NCI-H2107 (cell line): ENCODE results near the gene TSPEAR.

ENCODE experiments used
- DNase-seq: peaks from one replicate; lab custom pipeline; 2025; lab: John Stamatoyannopoulos, UW

Gene TSPEAR

DNA sequence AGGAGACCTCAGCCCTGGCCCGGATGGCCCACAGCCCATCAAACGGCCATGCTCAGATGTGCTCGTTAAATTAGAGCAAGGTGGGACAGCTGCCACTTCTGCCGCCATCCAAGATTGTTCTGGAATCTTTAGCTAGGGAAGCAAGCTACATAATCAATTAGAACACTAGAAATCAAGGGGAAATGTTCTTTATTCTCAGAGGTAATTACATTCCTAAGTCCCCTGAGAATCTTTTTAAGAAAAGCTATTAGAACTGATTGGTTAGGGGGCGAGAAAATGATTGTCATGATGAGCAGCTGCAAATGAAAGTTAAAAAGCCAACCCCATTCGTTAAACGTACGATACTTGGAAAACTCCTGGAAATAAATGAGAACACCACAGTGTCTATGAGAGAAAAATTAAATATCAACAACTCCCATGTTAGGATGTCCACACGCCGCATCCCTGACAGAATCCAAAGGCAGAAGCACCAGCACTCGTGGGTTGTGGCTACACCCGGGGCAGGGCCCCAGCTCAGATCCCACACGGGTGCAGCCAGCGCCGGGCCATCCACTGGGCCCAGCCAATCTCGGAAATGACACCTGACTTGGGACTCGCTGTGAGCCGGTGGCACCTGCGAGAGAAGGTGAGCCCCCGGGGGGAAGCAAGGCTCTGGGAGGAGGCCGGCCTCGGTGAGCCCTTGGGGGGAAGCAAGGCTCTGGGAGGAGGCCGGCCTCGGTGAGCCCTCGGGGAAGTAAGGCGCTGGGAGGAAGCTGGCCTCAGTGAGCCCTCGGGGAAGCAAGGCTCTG lies 209.0 kb downstream of the TSPEAR start:
- no peak for DNase-seq

DNA sequence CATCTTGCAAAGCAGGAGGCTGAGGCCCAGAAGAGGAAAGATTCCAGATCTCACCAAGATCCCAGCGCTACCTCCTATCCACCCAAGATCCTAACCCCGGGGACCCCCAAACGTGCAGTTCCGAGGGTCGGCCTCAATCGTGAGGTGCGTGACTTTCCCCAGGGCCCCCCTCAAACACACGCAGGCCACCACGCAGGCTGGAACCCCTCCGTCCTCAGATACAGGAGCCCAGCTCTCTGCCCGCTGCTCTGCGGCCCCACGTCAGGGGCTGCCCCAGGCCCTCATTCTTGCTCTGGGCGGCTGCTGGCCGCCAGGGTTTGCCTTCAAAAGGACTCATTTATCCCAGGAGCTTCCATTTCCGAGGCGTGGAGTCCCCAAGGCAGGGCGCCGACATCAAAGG lies 211.3 kb downstream of the TSPEAR start:
- DNase-seq: no peak

DNA sequence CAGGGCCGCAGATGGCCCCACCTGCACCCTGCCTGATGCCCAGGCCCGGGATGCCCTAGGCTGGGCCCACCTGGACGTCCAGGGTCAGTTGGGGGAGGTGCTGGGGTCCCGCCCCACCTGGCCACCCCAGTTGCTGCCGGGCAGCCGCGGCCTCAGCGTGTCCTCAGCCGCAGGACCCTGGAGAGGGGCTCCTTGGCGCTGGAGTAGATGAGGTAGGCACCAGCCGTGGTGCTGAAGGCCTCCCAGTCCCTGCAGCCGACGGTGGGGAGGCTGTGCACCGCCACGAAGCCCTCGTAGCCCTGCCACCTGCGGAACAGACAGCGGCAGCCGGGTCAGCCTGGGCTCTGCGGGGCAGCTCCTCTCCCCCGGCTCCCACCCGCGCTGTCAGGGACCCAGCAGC lies 211.7 kb downstream of the TSPEAR start:
- no peak for DNase-seq

DNA sequence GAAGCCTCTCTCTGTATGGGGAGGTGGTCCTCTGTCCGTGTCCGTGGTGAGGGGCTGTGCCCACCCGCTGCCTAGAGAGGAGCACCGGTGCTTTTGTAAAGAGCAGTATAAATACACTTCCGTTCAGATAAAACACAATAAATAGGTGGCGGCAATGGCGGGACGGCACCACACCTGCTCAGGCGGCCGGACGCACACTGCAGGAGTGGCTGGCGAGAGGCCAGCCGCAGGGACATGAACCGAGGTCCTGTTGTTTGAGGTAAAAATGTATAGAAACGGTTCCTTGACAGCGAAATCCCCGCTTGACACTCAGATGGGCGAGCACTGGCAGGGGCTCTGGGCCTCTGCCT lies 212.2 kb downstream of the TSPEAR start:
- no peak for DNase-seq

DNA sequence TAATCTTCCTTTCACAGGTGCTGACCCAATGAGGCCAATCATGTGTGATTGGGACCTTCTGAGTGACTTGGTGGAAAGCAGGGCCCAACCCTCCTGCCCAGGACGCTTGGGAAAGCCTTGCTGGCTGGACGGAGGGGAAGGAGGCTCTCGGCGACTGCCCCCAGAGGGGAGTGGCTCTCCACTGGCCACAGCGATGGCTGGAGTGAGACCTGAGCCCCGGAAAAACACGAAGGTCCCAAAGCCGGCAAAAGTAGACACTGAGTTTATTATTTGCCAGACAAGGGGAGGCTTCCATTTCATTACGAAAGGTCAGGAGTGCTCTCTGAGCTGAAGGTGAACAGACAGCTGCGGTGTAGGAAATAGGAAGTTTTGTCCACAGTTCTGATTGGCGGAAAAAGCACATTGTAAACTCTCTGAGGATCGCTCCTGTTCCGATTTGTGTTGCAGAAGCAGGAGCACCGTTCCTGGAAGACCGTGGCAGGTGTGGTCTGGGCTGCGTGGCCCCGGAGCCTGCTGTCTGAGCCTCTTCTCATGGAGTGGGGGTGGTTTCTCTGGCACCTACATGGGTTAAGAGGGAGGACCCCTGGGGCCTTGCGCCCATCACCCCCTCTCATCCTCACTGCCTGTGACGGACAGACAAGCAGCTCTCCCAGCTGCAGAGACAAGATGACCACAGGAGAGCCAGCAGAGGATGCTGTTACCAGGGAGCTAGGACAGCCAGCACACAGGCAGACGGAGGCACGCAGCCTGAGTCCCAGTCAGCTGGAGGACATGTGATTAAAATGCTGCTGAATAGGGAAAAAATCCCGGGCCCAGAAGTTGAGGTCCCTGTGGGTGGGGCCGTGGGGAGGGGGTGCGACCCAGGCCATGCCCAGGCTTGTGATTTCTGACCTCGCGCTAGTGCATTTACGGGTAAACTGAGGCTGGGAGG lies 212.8 kb downstream of the TSPEAR start:
- no peak for DNase-seq

DNA sequence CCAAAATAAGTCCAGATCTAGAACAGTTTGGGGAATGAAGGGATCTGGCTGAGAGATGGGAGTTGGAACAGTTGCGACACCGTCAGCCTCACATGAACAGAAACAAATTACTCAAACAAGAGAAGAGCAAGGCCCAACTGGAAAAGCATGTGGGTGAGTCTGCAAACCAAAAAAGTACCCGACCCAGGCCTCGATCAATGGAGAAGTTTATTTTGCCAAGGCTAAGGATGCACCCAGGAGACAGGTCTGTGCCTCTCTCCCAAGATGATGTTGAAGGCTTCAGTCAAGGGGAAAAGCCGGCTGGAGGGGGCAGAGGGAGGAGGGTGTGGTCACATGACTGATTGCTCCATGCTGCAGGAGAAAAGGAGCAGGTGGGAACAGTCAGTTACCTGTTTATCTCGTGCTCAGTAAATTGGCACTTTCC lies 213.7 kb downstream of the TSPEAR start:
- peak; percentile 62 for DNase-seq

DNA sequence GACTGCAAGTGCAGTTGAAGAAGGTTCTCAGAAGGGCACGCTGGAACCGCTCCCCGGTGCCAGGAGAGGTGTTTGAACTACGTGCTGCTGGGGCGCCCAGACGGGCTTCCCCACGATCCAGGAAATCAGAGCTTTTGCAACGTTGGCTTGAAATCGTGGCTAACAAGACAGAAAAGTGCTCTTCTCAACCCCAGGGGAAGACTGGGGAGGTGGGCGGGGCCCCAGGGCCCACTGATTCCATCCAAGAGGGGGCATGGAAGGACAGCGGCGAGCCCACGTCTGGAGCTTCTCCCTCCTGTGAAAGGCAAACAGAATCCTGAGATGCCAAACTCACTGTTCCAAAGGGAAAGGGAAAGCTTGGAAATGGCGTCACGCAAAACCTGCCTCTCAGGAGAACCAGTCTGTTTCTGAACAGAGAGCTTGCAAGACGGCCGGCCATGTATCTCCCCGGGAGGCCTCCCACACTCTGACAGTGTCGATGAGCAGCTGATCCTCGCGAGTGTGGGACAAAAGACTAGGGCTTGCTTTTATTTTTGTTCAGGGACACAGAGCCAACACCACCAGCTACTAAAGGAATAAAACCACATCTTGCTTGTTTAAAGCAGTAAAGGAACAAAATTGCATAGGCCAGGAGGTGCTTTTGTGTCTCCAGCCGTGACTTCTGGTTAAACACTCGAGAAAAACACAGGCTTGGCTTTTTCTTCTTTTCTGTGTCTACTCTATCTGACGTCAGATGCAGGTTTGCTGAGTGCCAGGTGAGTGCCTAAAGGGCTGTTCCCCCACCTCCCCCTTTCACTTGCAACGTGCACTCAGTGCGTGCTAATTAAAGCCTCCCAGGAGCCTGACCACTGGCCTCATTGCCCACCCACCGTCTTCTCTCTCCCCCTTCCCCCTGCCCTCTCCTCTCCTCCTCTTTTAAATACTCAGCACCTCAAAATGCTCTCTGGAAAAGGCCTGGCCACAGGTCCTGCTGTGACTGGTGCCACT lies 214.5 kb downstream of the TSPEAR start:
- DNase-seq: peak; percentile 72

DNA sequence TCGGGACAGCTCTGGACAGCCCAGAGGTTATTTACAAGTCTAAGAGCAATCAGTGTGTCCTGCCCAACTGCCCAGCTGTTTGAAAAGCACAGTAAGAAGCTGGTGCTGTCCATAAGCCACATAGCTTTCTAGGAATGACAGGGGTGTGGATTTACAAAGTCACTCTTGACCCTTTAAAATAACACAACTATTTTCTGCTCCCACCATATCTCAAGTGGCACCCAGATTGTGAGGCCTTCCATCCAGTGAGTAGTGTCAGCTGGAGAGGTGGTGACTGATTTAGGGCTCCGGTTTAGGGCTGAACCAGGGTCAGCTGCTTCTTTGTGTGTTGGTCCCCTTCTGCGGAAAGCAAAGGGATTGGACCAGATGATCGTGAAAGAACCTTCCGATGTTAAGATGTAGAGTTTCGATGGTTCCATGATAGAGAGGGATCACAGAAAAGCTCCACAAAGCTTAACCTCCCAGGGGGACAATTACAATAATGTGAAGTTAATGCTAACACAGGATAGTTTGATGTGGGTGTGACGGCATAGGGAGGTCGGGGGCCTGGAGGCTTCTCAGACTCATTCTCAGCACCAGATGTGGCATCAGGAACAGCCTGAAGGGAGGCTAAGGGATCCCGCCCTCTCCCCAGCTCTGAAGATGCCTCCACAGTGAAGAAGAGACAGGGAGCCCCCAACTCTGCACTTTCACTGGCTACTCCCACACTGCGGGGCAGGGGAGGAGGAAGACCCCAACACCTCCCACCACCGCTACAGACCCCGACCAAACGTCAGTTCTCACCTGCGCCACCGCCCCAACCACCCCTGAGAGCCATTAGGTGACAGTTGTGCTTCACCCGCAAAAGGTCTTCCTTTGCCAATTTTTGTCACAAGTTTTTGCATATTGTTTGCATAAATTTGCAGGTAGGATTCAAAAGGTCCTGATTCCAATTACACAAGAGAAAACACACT lies 215.5 kb downstream of the TSPEAR start:
- no peak for DNase-seq

DNA sequence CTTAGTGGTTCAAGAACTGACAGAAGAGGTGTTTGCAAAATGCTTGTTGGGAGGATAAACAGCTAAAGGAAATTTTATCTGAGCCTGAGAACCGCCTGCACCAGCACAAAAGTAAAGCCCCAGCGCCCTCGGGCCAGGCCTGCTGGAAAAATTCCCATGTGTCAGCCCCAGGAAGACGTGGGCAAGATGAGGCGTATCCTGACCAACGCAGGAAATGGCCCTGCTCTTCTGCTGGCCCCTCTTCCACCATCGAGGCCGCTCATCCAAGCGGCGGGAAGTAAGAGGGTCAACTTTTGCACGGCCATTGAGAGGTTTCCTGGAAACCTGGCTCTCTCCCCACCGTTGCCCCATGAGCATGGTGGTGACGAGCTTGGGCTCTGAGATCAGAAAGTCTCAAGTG lies 216.4 kb downstream of the TSPEAR start:
- DNase-seq: no peak

DNA sequence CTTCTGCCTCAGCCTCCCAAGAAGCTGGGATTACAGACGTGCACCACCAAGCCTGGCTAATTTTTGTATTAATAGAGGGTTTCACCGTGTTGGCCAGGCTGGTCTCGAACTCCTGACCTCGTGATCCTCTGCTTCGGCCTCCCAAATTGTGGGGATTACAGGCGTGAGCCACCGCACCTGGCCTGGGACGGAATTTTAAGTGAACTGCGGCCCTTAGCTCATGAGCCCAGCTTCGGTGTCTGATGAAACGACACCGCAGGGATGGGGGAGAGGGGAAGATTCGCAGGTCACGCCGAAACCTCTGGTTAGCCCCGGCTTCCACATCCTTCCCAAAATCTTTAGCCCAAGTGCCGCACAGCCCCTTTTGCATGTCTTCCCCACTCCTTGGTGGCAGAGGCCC lies 217.0 kb downstream of the TSPEAR start:
- no peak for DNase-seq

DNA sequence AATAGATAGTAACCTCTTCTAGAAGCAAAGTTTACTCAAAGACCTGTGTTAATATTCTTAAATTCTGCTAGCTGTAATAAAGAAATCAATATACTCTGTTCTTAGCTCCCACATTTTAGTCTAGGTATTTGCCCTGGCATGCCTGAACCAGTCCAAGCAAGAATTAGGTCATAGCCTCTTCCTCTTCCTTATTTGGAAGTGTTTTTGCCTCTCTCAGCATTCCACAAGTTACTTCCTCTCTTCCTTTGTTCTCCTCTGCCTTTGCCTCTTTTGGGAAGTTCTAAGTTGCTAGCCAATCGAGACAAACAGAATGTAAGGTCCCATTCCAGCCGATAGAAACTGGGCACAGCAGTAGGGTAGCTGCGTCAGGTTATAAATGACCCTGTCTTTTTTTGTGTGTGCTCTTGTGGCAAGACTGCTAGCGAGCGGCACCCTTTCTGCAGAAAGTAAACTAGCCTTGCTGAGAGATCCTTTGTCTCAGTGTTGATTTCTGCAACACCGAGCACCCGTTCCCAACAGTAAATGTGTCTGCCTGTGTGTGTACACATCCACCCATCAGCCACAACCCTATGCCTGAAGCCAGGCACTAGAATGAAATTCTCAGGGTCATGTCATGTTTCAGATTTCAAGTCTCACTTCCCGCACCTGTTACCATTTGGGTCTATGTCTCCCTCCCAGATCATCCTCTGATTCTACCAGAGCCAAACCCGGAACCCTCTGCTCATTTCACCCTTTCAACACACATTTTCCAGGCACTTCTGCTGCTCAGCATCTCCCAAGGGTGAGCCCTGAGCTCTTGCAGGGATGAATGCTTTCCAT lies 218.6 kb downstream of the TSPEAR start:
- DNase-seq: no peak

DNA sequence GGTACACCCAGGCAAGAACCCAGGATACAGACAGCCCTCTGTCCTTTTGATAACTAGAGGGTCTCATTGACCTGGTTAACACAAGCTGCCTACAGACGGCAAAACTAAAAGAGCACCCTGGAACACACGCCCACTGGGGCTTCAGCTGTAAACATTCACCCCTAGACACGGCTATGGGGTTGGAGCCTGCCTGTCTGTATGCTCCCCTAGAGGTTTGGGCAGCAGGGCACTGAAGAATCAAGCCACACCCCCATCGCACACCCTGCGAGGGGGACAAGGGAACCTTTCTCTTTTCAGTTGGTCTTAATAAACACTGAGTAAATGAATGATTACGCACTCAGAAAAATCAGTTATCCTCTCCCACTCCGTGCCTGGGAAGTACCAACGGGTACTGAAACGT lies 220.6 kb downstream of the TSPEAR start:
- no peak for DNase-seq

DNA sequence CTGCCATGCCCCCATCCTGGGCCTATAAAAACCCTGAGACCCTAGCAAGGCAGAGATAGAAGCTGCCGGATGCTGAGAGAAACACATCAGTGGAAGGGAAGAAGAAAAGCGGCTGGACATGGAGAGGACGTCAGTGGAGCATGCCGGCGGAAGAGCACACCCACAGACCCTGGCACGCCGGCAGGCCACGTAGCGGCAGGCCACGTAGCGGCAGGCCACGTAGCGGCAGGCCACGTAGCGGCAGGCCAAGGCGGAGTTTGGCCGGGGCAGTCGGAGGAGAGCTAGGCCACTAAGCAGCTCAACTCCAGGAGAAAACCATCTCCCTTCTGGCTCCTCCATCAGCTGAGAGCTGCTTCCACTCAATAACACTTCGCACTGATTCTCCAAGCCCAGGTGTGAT lies 221.0 kb downstream of the TSPEAR start:
- DNase-seq: no peak

DNA sequence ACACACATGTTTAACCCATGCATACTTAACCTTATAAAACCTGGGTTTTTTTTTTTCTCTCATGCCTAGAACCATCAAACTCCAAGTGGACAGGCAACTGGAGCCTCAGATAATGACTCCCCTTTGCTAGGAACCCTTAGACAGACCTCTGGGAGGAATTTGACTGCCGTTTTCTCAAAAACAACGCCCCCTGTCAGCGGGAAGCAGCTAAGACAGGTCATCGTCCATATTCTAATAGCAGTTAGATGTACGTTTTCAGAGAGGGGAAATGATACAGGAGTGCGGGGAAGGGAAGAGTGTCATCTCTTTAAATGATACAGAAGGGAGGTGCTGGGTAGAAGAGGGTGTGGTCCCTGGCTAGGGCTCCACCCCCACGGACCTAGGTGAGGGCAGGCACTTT lies 221.4 kb downstream of the TSPEAR start:
- DNase-seq: no peak

DNA sequence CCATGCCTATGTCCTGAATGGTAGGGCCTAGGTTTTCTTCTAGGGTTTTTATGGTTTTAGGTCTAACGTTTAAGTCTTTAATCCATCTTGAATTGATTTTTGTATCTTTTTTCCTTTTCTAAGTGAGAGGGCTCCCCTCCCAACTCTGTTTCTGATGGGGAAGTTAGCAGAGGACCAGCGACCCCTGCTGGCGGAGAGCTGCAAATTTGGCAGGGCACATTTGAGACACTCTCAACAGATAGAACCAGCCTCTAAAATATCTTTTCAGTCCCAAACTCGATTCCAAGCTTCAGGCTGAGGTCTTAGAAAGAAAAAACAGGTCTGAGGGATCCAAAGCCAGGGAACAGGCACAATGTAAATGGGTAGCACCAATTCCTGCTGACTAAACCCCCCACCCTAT lies 223.5 kb downstream of the TSPEAR start:
- no peak for DNase-seq

DNA sequence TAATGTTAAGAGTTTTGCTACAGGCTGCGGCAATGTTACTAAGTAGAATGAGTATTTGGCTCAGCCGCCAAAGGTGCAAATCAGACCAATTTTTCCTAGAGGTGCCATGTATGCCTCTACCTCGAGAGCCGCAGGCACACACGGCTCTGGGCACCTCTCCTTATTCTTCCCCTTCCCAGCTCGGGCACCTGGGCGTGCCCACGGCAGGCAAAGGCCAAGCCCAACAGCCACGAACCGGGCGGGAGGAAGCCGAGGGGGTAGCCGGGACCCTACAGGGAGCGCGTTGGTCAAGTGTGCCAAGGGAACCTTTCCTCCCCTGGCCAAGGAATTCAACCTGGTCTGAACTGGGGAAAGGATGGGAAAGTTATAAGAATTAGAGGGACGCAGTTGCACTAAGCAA lies 225.1 kb downstream of the TSPEAR start:
- DNase-seq: no peak

DNA sequence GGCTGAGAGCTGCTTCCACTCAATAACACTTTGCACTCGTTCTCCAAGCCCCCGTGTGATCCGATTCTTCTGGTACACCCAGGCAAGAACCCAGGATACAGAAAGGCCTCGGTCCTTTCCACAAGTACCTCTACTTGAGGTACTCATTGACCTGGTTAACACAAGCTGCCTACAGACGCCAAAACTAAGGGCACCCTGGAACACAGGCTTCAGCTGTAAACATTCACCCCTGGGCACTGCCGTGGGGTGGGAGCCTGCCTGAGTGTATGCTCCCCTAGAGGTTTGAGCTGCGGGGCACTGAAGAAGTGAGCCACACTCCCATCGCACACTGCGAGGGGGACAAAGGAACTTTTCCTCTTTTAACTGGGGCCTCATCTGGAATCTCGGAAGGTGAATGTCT lies 225.6 kb downstream of the TSPEAR start:
- no peak for DNase-seq

DNA sequence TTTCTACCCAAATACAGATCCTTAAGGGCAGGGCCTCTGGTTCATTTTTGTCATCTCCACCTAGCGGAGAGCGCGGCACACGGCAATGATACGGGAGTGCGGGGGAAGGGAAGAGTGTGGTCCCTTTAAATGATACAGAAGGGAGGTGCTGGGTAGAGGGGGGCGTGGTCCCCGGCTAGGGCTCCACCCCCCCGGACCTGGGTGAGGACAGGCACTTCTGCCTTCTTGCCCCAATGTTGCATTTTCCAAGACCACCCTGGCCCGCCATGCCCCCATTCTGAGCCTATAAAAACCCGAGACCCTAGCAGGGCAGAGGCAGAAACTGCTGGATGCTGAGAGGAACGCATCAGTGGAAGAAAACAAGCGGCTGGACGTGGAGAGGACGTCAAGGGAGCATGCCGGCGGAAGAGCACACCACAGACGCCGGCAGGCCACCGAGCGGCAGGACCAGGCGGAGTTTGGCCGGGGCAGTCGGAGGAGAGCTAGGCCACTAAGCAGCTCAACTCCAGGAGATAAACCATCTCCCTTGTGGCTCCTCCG lies 226.0 kb downstream of the TSPEAR start:
- DNase-seq: no peak

DNA sequence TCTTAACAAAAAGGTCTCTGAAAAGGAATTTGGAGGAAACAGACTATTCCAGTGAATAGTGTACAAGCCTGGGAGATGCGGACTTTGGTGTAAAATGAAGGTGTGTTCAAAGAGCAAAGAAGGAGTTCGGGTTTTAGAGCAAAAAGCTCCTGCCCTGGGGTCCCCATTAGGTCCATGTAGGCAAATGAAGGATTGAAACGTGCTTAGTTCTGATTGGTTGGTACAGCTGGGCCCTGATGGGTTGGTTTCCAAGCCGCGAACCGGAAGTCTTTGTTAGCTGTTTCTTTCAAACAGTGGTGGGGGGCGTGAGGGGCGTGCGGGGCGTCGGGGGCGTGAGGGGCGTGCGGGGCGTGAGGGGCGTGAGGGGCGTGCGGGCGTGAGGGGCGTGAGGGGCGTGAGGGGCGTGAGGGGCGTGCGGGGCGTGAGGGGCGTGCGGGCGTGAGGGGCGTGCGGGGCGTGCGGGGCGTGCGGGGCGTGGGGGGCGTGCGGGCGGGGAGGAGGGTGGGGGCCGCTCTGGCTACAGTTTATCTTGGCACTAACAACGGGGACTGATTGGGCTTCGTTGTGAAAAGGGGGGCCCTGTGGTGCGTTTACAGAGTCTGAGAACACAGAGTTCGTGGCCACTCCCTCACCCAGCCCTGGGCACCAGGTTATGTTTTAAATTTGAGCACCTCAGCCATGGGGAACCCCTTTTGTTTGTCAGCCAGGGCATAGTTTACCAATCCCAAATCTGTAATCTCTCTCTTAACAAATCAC lies 226.7 kb downstream of the TSPEAR start:
- DNase-seq: no peak
